ENCODE results near the gene ALLC. TPM values are rescaled to one million over a fixed set of nuclear protein-coding genes. Genes with fewer than 3 reads are reported as not detected.

ALLC gene
- total and polyA plus RNA-seq, 2 donors (not counting 1 experiment from before 2014, with no cell fraction given), result not detected

GRCh38 chr2:3620834-3621233 is 37.2 kb upstream of the ALLC start:
- no peak overlapping the region for H3K27ac ChIP-seq (ENCODE audit: insufficient read depth, low read length)
- TF ChIP-seq EZH2 (IDR thresholded peaks at IDR 0.05; ENCODE audit: low read length, missing control alignments) (no peak), CTCF (conservative IDR thresholded peaks at IDR 0.05 in 1 of 2, IDR thresholded peaks at IDR 0.05 in 1 of 2; ENCODE audit: low read depth in 1 of 2, low read length in 2 of 2) (no peak)
- H3K9ac ChIP-seq (ENCODE audit: insufficient read depth, low read length), result no peak overlapping the region
- no peaks in the 10 kb centered on the region for H3K27me3 ChIP-seq (ENCODE audit: control insufficient read depth, insufficient read depth, low read length)
- peaks cover 2% of the 10 kb centered on the region for H3K4me1 ChIP-seq (ENCODE audit: control insufficient read depth, extremely low read depth, insufficient read depth, low read length)
- no peaks in the 10 kb centered on the region for H3K9me3 ChIP-seq (ENCODE audit: control insufficient read depth, insufficient read depth, low read depth, low read length)
- H2AFZ ChIP-seq (ENCODE audit: low read length), result peak overlapping the region; percentile 60
- no peaks in the 10 kb centered on the region for H3K79me2 ChIP-seq (ENCODE audit: control insufficient read depth, insufficient read depth, low read length)
- no peaks in the 10 kb centered on the region for H4K20me1 ChIP-seq (ENCODE audit: control insufficient read depth, extremely low read depth, insufficient read depth, low read length)
- H3K4me3 ChIP-seq (replicated peaks in 1 of 4; ENCODE audit: control extremely low read depth in 1 of 4, insufficient read depth in 1 of 4, low read depth in 3 of 4, low read length in 4 of 4), result no peak overlapping the region
- DNase-seq (ENCODE audit: low read depth in 2 of 2), result peak in 1 of 2 donors; percentile 42
- H3K36me3 ChIP-seq (ENCODE audit: control insufficient read depth, insufficient read depth, low read length), result no peaks in the 10 kb centered on the region
- H3K4me2 ChIP-seq (ENCODE audit: extremely low read depth, insufficient read depth, low read length), result no peak overlapping the region

GRCh38 chr2:3622967-3623366 is 35.0 kb upstream of the ALLC start:
- Histone ChIP-seq H2AFZ (ENCODE audit: low read length) (no peak overlapping the region), H3K4me1 (ENCODE audit: control insufficient read depth, extremely low read depth, insufficient read depth, low read length) (peaks cover 2% of the 10 kb centered on the region), H3K9ac (ENCODE audit: insufficient read depth, low read length) (no peak overlapping the region), H3K27ac (ENCODE audit: insufficient read depth, low read length) (no peak overlapping the region), H3K4me3 (replicated peaks in 1 of 4; ENCODE audit: control extremely low read depth in 1 of 4, insufficient read depth in 1 of 4, low read depth in 3 of 4, low read length in 4 of 4) (no peak overlapping the region), H4K20me1 (ENCODE audit: control insufficient read depth, extremely low read depth, insufficient read depth, low read length) (no peaks in the 10 kb centered on the region), H3K27me3 (ENCODE audit: control insufficient read depth, insufficient read depth, low read length) (no peaks in the 10 kb centered on the region), H3K36me3 (ENCODE audit: control insufficient read depth, insufficient read depth, low read length) (no peaks in the 10 kb centered on the region), H3K4me2 (ENCODE audit: extremely low read depth, insufficient read depth, low read length) (no peak overlapping the region), H3K79me2 (ENCODE audit: control insufficient read depth, insufficient read depth, low read length) (no peaks in the 10 kb centered on the region), H3K9me3 (ENCODE audit: control insufficient read depth, insufficient read depth, low read depth, low read length) (no peaks in the 10 kb centered on the region)
- no peak for TF ChIP-seq EZH2 (IDR thresholded peaks at IDR 0.05; ENCODE audit: low read length, missing control alignments)
- TF ChIP-seq CTCF (conservative IDR thresholded peaks at IDR 0.05 in 1 of 2, IDR thresholded peaks at IDR 0.05 in 1 of 2; ENCODE audit: low read depth in 1 of 2, low read length in 2 of 2), result no peak
- no peak for DNase-seq (ENCODE audit: low read depth in 2 of 2)

- Histone ChIP-seq H2AFZ (ENCODE audit: low read length) (no peak overlapping the region), H3K27ac (ENCODE audit: insufficient read depth, low read length) (no peak overlapping the region), H3K4me2 (ENCODE audit: extremely low read depth, insufficient read depth, low read length) (no peak overlapping the region), H3K9ac (ENCODE audit: insufficient read depth, low read length) (no peak overlapping the region), H3K4me1 (ENCODE audit: control insufficient read depth, extremely low read depth, insufficient read depth, low read length) (peaks cover 2% of the 10 kb centered on the region), H3K4me3 (replicated peaks in 1 of 4; ENCODE audit: control extremely low read depth in 1 of 4, insufficient read depth in 1 of 4, low read depth in 3 of 4, low read length in 4 of 4) (no peak overlapping the region), H3K9me3 (ENCODE audit: control insufficient read depth, insufficient read depth, low read depth, low read length) (no peaks in the 10 kb centered on the region), H3K79me2 (ENCODE audit: control insufficient read depth, insufficient read depth, low read length) (no peaks in the 10 kb centered on the region), H3K36me3 (ENCODE audit: control insufficient read depth, insufficient read depth, low read length) (no peaks in the 10 kb centered on the region), H4K20me1 (ENCODE audit: control insufficient read depth, extremely low read depth, insufficient read depth, low read length) (no peaks in the 10 kb centered on the region), H3K27me3 (ENCODE audit: control insufficient read depth, insufficient read depth, low read length) (no peaks in the 10 kb centered on the region)
- DNase-seq (ENCODE audit: low read depth in 2 of 2), result no peak
- TF ChIP-seq EZH2 (IDR thresholded peaks at IDR 0.05; ENCODE audit: low read length, missing control alignments) (no peak), CTCF (conservative IDR thresholded peaks at IDR 0.05 in 1 of 2, IDR thresholded peaks at IDR 0.05 in 1 of 2; ENCODE audit: low read depth in 1 of 2, low read length in 2 of 2) (no peak)
Measured at GRCh38 chr2:3624059-3624794, 33.8 kb upstream of the ALLC start.
